GM13976 (cell line): Measurements from ENCODE around the gene NUDT8.

Experiments used
- DNase-seq: peaks from one replicate; pipeline ENCODE4 v3.0.0; 2012; ENCODE audit warnings: low spot score
- CTCF ChIP-seq: IDR thresholded peaks from 2 replicates; pipeline ENCODE4 v1.5.1; 2012; ENCODE audit warnings: borderline replicate concordance, mild to moderate bottlenecking; ENCODE audit not compliant: insufficient read depth; ENCODE audit errors: extremely low read depth, missing control alignments, control extremely low read depth
- in situ Hi-C: fragments of 300-500 bp; cut with MboI; formaldehyde crosslinking; loops from one replicate; pipeline ENCODE4 v1.12.0; 2022; ENCODE audit warnings: low sequenced_read_pairs, mixed read lengths, inconsistent platforms; ENCODE audit not compliant: unreplicated experiment

Gene NUDT8

GRCh38 chr11:67612751-67613150, 17.0 kb downstream of the NUDT8 start:
- no peak for TF ChIP-seq CTCF
- in situ Hi-C loops, result no loop called here
- no peak for DNase-seq

GRCh38 chr11:67611704-67612587, 17.8 kb downstream of the NUDT8 start:
- no peak for DNase-seq
- TF ChIP-seq CTCF, result no peak
- in situ Hi-C loops, result no loop called here

GRCh38 chr11:67611165-67611564, 18.6 kb downstream of the NUDT8 start:
- in situ Hi-C loops, result no loop called here
- DNase-seq, result no peak
- TF ChIP-seq CTCF, result no peak

- TF ChIP-seq CTCF, result no peak
- in situ Hi-C loops, result no loop called here
- DNase-seq, result no peak
Measured at GRCh38 chr11:67610302-67610868, 19.4 kb downstream of the NUDT8 start.

- in situ Hi-C loops, result no loop called here
- DNase-seq, result no peak
- no peak for TF ChIP-seq CTCF
Measured at GRCh38 chr11:67609316-67609715, 20.4 kb downstream of the NUDT8 start.

- no peak for DNase-seq
- in situ Hi-C loops, result no loop called here
- no peak for TF ChIP-seq CTCF
Measured at GRCh38 chr11:67608486-67608885, 21.3 kb downstream of the NUDT8 start.

- DNase-seq, result no peak
- in situ Hi-C loops, result no loop called here
- no peak for TF ChIP-seq CTCF
Measured at GRCh38 chr11:67607507-67607906, 22.2 kb downstream of the NUDT8 start.
